Jurkat, Clone E6-1 (cell line): ENCODE data around the gene PKD1.
"Not testable (repeated sequence)": the region's sequence is repeated elsewhere in the genome, so short reads cannot be mapped to it uniquely, and the experiment has no call there.

Source experiments
- DNase-seq: peaks from one replicate; pipeline ENCODE4 v3.0.0-alpha.2; 2011; ENCODE audit warnings: low read depth, low spot score
- H3K4me3 ChIP-seq: 2 replicates; pipeline ENCODE4 v1.5.1; 2011; ENCODE audit warnings: mild to moderate bottlenecking, low read length, control low read depth, moderate library complexity

Gene PKD1

GRCh38 chr16:2112539-2113106, 23.1 kb downstream of the PKD1 start:
- not testable (repeated sequence) for DNase-seq, H3K4me3 ChIP-seq

GRCh38 chr16:2111412-2112335, 24.0 kb downstream of the PKD1 start:
- DNase-seq, H3K4me3 ChIP-seq: not testable (repeated sequence)

- H3K4me3 ChIP-seq, DNase-seq: not testable (repeated sequence)
These were observed 24.7 kb downstream of the PKD1 start for GRCh38 chr16:2111009-2111353.

- not testable (repeated sequence) for H3K4me3 ChIP-seq, DNase-seq
These were observed 25.2 kb downstream of the PKD1 start for GRCh38 chr16:2110332-2111008.

GRCh38 chr16:2109872-2110271, 25.8 kb downstream of the PKD1 start:
- not testable (repeated sequence) for DNase-seq, H3K4me3 ChIP-seq

GRCh38 chr16:2109271-2109580, 26.5 kb downstream of the PKD1 start:
- not testable (repeated sequence) for DNase-seq, H3K4me3 ChIP-seq

- not testable (repeated sequence) for H3K4me3 ChIP-seq, DNase-seq
These were observed 27.0 kb downstream of the PKD1 start for GRCh38 chr16:2108446-2109270.

- not testable (repeated sequence) for H3K4me3 ChIP-seq, DNase-seq
These were observed 27.9 kb downstream of the PKD1 start for GRCh38 chr16:2107791-2108125.

- not testable (repeated sequence) for DNase-seq, H3K4me3 ChIP-seq
These were observed 28.4 kb downstream of the PKD1 start for GRCh38 chr16:2107121-2107790.

GRCh38 chr16:2106211-2106610, 29.5 kb downstream of the PKD1 start:
- not testable (repeated sequence) for H3K4me3 ChIP-seq, DNase-seq

GRCh38 chr16:2105769-2106168, 29.9 kb downstream of the PKD1 start:
- not testable (repeated sequence) for DNase-seq, H3K4me3 ChIP-seq

- not testable (repeated sequence) for H3K4me3 ChIP-seq, DNase-seq
These were observed 30.4 kb downstream of the PKD1 start for GRCh38 chr16:2105291-2105690.

- DNase-seq, H3K4me3 ChIP-seq: not testable (repeated sequence)
These were observed 31.2 kb downstream of the PKD1 start for GRCh38 chr16:2104464-2104863.

- no peak for DNase-seq
- no peak overlapping the region for H3K4me3 ChIP-seq
These were observed 33.2 kb downstream of the PKD1 start for GRCh38 chr16:2102471-2102870.

- H3K4me3 ChIP-seq, DNase-seq: not testable (repeated sequence)
These were observed 34.1 kb downstream of the PKD1 start for GRCh38 chr16:2101581-2101980.

- H3K4me3 ChIP-seq, DNase-seq: not testable (repeated sequence)
These were observed 38.0 kb downstream of the PKD1 start for GRCh38 chr16:2097689-2098088.

GRCh38 chr16:2096853-2097595, 38.7 kb downstream of the PKD1 start:
- DNase-seq: no peak

GRCh38 chr16:2095918-2096582, 39.6 kb downstream of the PKD1 start:
- DNase-seq: no peak
- no peak overlapping the region for H3K4me3 ChIP-seq

More at GRCh38 chr16:2096853-2097595, 38.7 kb downstream of the PKD1 start:
- no peak overlapping the region for H3K4me3 ChIP-seq
